AG20443 (cell line): Measurements from ENCODE around the gene CYP1A1.

ENCODE experiments used
- DNase-seq: peaks from one replicate; pipeline ENCODE4 v3.0.0; 2012; ENCODE audit warnings: low spot score, mixed read lengths

The CYP1A1 gene

DNA sequence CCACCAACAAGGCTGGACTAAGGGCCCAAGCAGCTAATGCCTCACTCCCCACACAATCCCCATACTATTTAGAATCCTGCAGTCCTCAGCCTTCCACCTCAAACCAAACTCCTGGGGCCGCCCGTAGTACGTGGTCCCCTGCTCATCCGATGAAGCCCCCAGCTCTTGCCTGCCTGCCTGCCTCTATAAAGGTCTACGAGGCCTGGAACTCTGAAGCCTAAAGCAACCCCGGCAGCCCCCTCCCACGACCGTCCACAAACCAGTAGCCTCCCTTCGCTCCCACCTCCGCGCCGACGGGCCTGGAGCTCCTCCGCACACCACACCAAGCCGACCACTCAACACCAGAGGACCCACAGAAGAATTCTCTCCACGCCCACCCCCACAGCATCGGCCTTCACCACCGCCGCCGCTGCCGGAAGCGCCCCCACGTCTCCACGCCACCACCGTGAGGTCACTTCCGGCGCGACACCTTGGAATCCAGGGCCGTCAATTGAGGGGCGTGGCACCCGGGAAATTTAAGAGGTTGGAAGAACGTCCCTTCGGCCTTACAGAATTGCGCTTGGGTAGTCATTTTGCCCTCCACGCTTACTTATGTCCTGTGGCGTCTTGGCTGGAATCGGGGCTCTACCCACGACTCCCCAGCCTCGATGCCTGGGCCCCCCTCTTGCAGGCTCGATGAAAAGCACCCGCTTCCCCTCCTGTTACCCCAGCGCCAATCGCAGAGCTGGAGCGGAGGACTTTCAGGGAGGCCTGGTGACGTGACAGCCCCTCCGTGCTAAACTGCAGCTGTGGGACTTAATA, 29.5 kb downstream of the CYP1A1 start, which contains the start of gene EDC3:
EDC3 (minus strand) TSS at position 428 of the 801 bp plus-strand sequence. CDS start 20,900 bp downstream, outside the sequence.
- peak; percentile 97 for DNase-seq

- DNase-seq: no peak
These were observed 33.0 kb downstream of the CYP1A1 start for GRCh38 chr15:74692327-74692726.

- no peak for DNase-seq
These were observed 41.6 kb downstream of the CYP1A1 start for GRCh38 chr15:74683758-74684157.

DNA sequence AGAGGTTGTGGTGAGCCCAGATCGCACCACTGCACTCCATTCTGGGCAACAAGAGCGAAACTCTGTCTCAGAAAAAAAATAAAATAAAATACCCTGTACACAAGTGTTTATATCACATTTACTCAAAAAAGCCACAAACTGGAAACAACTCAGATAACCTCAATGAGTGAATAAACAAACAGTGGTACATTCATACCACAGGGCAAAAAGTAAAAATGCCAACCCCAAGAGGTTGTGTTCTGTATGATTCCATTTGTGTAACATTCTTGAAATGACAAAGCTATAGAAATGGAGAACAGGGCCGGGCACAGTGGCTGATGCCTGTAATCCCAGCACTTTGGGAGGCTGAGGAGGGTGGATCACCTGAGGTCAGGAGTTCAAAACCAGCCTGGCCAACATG, 42.4 kb downstream of the CYP1A1 start:
- no peak for DNase-seq

GRCh38 chr15:74680456-74680855, 44.9 kb downstream of the CYP1A1 start:
- DNase-seq: no peak

DNA sequence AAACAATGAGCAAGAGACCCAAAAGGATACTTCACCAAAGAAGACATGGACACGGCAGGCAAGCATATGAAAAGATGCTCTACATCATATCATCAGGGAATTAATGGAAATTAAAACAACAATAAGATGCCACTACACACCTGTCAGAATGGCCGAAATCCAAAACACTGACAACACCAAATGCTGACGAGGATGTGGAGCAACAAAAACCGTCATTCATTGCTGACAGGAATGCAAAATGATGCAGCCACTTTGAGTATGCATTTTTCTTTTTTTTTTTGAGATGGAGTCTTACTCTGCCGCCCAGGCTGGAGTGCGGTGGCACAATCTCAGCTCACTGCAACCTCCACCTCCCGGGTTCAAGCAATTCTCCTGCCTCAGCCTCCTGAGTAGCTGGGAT, 48.5 kb downstream of the CYP1A1 start:
- DNase-seq: no peak

DNA sequence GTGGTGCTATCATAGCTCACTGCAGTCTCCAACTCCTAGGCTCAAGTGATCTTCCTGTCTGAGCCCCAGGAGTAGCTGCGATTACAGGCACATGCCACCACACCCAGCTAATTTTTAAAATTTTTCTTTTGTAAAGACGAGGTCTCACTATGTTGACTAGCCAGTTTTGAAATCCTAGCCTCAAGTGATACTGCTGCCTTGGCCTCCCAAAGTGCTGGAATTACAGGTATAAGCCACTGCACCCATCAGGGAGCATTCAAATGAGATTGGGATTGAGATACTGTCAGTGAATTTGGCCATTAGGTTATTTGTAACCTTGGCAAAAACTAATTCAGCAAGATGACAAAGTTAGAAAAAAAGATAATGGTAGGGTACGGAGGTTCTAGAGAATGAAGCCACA, 51.2 kb downstream of the CYP1A1 start:
- DNase-seq: no peak

- no peak for DNase-seq
These were observed 55.7 kb downstream of the CYP1A1 start for GRCh38 chr15:74669627-74670026.
